Neural progenitor cell (in vitro differentiated cells): ENCODE data around the gene GYPC. TPM values are rescaled to one million over a fixed set of nuclear protein-coding genes. Genes with fewer than 3 reads are reported as not detected.
"Not testable (repeated sequence)": the region's sequence is repeated elsewhere in the genome, so short reads cannot be mapped to it uniquely, and the experiment has no call there.

Experiments used
- DNase-seq: peaks from one replicate; pipeline ENCODE4 v3.0.0-alpha.2; 2016; ENCODE audit warnings: low spot score
- H2AFZ ChIP-seq: fragments of 200-600 bp; sonication (generic); replicated peaks from 2 replicates; pipeline ENCODE4 v1.6.1; 2016; ENCODE audit warnings: antibody characterized with exemption
- H3F3A ChIP-seq: fragments of 200-600 bp; sonication (generic); 2 replicates; pipeline ENCODE4 v1.6.1; 2016; ENCODE audit warnings: antibody characterized with exemption, low read depth
- H3K27ac ChIP-seq: fragments of 200-600 bp; sonication (generic); 2 replicates; pipeline ENCODE4 v1.5.1; 2016; ENCODE audit warnings: mild to moderate bottlenecking
- H3K27me3 ChIP-seq: fragments of 200-600 bp; sonication (generic); 2 replicates; pipeline ENCODE4 v1.6.1; 2016; ENCODE audit warnings: mild to moderate bottlenecking, moderate library complexity
- H3K36me3 ChIP-seq: fragments of 200-600 bp; sonication (generic); 2 replicates; pipeline ENCODE4 v1.5.1; 2016
- H3K4me1 ChIP-seq: fragments of 200-600 bp; sonication (generic); 2 replicates; pipeline ENCODE4 v1.6.1; 2016; ENCODE audit warnings: mixed run types
- H3K4me2 ChIP-seq: fragments of 200-600 bp; sonication (generic); 2 replicates; pipeline ENCODE4 v1.6.1; 2016
- H3K4me3 ChIP-seq: fragments of 200-600 bp; sonication (generic); 2 replicates; pipeline ENCODE4 v1.5.1; 2016
- H3K79me2 ChIP-seq: fragments of 200-600 bp; sonication (generic); 2 replicates; pipeline ENCODE4 v1.6.1; 2016; ENCODE audit warnings: low read depth
- H3K9ac ChIP-seq: fragments of 200-600 bp; sonication (generic); 2 replicates; pipeline ENCODE4 v1.6.1; 2016
- H3K9me3 ChIP-seq: fragments of 200-600 bp; sonication (generic); 2 replicates; pipeline ENCODE4 v1.5.1; 2016; ENCODE audit warnings: low read depth
- H4K20me1 ChIP-seq: fragments of 200-600 bp; sonication (generic); 2 replicates; pipeline ENCODE4 v1.6.1; 2016; ENCODE audit warnings: low read depth
- H3K27ac Mint-ChIP-seq: 3 replicates; pipeline ENCODE4 v1.8.0; 2021; ENCODE audit warnings: mixed read lengths
- H3K27me3 Mint-ChIP-seq: 2 replicates; pipeline ENCODE4 v1.8.0; 2022; ENCODE audit warnings: low read depth, mild to moderate bottlenecking, inconsistent platforms, moderate library complexity, mixed read lengths; ENCODE audit not compliant: insufficient read depth
- H3K36me3 Mint-ChIP-seq: 3 replicates; pipeline ENCODE4 v1.8.0; 2021; ENCODE audit warnings: mixed read lengths
- H3K4me1 Mint-ChIP-seq: 3 replicates; pipeline ENCODE4 v1.8.0; 2021; ENCODE audit warnings: mixed read lengths
- H3K4me3 Mint-ChIP-seq: 3 replicates; pipeline ENCODE4 v1.8.0; 2021; ENCODE audit warnings: mild to moderate bottlenecking, moderate library complexity, mixed read lengths
- H3K9me3 Mint-ChIP-seq: 3 replicates; pipeline ENCODE4 v1.8.0; 2020; ENCODE audit warnings: mixed read lengths
- EZH2 ChIP-seq: fragments of 200-600 bp; sonication (generic); IDR thresholded peaks from 2 replicates; pipeline ENCODE4 v1.6.1; 2017; ENCODE audit warnings: antibody characterized with exemption, mild to moderate bottlenecking, moderate library complexity
- EZH2phosphoT487 ChIP-seq: fragments of 200-600 bp; sonication (generic); IDR thresholded peaks from 2 replicates; pipeline ENCODE4 v1.6.1; 2017; ENCODE audit warnings: antibody characterized with exemption
- total RNA-seq: library from RNA; depleted of rRNA; stranded (reverse); fragments of >200 nt; gene quantifications from 2 replicates; pipeline ENCODE4 v1.2.3, GENCODE V29; 2015; ENCODE audit warnings: low replicate concordance
- TF ChIP-seq, protein P1 (sequence below): fragments of 200-600 bp; sonication (generic); IDR thresholded peaks from 2 replicates; pipeline ENCODE4 v1.5.1; 2017; ENCODE audit warnings: antibody characterized with exemption, mild to moderate bottlenecking

Gene GYPC
- total RNA-seq, 1 donor from 2014 or later, result 3.4 TPM

DNA sequence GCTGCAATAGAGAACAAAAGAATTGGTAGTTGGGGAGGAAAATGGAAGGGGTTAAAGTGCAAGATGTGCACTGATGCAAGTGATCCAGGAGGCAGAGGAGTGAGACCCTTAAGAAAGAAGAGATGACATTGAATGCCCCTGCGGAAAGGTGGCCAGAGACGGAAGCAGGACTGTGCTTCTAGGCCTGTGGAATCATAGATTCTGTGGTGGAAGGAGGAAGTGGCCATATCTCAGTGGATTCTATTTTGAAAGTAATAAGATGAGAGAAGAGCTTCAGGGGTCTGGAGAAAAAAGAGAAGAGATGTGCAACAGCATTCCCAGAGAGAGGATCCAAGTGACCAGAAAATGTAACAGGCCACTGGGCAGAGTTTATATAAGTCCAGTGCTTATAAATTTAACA is 18.6 kb upstream of the GYPC start:
- no peaks in the 10 kb centered on the region for H3K36me3 Mint-ChIP-seq
- H3K27me3 Mint-ChIP-seq, result peaks cover 6% of the 10 kb centered on the region
- Histone ChIP-seq H3K79me2 (no peaks in the 10 kb centered on the region), H2AFZ (no peak overlapping the region), H3K4me2 (no peak overlapping the region), H3K9ac (no peak overlapping the region), H3K4me3 (no peak overlapping the region), H3K4me1 (no peaks in the 10 kb centered on the region), H3K27me3 (no peaks in the 10 kb centered on the region), H3K36me3 (no peaks in the 10 kb centered on the region), H4K20me1 (no peaks in the 10 kb centered on the region), H3K9me3 (no peaks in the 10 kb centered on the region), H3F3A (no peaks in the 10 kb centered on the region), H3K27ac (no peak overlapping the region)
- TF ChIP-seq, protein P1, sequence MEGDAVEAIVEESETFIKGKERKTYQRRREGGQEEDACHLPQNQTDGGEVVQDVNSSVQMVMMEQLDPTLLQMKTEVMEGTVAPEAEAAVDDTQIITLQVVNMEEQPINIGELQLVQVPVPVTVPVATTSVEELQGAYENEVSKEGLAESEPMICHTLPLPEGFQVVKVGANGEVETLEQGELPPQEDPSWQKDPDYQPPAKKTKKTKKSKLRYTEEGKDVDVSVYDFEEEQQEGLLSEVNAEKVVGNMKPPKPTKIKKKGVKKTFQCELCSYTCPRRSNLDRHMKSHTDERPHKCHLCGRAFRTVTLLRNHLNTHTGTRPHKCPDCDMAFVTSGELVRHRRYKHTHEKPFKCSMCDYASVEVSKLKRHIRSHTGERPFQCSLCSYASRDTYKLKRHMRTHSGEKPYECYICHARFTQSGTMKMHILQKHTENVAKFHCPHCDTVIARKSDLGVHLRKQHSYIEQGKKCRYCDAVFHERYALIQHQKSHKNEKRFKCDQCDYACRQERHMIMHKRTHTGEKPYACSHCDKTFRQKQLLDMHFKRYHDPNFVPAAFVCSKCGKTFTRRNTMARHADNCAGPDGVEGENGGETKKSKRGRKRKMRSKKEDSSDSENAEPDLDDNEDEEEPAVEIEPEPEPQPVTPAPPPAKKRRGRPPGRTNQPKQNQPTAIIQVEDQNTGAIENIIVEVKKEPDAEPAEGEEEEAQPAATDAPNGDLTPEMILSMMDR, result no peak
- TF ChIP-seq EZH2phosphoT487 (no peak), EZH2 (no peak)
- H3K9me3 Mint-ChIP-seq, result no peaks in the 10 kb centered on the region
- no peak overlapping the region for H3K4me3 Mint-ChIP-seq
- no peak for DNase-seq
- no peak overlapping the region for H3K27ac Mint-ChIP-seq
- peaks cover under 1% of the 10 kb centered on the region for H3K4me1 Mint-ChIP-seq

DNA sequence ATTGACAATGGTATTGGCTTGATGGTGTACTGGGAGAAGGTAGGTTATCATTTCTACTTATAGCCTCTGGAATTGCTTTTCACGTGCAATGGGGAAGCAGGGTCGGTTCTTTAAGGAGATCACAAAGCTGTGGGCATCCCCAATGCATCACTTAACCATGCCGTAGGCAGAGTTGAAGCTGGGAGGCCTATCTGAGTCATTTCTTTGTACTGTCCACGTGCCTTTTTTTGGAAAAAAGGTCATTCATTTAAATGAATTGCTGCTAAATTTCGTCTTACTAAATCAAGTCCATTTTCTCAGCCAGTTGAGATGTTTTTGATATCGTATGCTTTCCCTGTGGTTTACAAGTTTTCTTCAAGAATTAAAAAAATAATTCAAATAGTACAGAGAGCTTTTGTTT is 17.2 kb upstream of the GYPC start:
- Histone ChIP-seq H3K4me1 (peaks cover 7% of the 10 kb centered on the region), H3K27me3 (no peaks in the 10 kb centered on the region), H3K36me3 (no peaks in the 10 kb centered on the region), H3K79me2 (no peaks in the 10 kb centered on the region), H3K9me3 (no peaks in the 10 kb centered on the region), H2AFZ (no peak overlapping the region), H3K4me3 (no peak overlapping the region), H4K20me1 (no peaks in the 10 kb centered on the region), H3K9ac (no peak overlapping the region), H3F3A (no peaks in the 10 kb centered on the region), H3K4me2 (no peak overlapping the region), H3K27ac (no peak overlapping the region)
- Mint-ChIP-seq H3K27ac (no peak overlapping the region), H3K4me3 (no peak overlapping the region), H3K4me1 (peaks cover 11% of the 10 kb centered on the region), H3K27me3 (peaks cover 6% of the 10 kb centered on the region), H3K36me3 (no peaks in the 10 kb centered on the region), H3K9me3 (no peaks in the 10 kb centered on the region)
- no peak for DNase-seq
- TF ChIP-seq EZH2phosphoT487 (no peak), EZH2 (no peak)
- TF ChIP-seq, protein P1, result no peak

DNA sequence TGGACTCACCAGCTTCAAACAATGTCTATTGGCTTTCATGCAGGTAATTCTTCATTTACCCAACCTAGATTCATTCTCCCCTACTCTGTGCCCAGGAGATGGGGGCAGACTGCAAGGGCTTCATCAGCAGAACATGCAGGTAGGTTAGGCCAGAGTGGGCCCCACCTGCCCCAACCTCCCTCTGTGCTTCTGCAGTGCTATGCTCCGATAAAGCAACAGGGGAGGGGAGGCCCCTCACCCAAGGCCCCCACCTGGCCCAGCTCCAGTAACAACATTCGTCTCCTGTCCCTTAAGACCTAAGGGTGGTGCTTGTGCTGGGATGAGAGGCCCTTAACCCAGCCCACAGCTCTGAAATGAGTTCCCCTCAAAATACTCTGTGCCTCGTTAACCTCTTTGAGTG is 16.7 kb upstream of the GYPC start:
- no peaks in the 10 kb centered on the region for H3K36me3 Mint-ChIP-seq
- no peaks in the 10 kb centered on the region for H3K79me2 ChIP-seq
- no peak overlapping the region for H2AFZ ChIP-seq
- H3F3A ChIP-seq, result no peaks in the 10 kb centered on the region
- H3K4me3 Mint-ChIP-seq, result no peak overlapping the region
- H3K27ac ChIP-seq, result no peak overlapping the region
- no peaks in the 10 kb centered on the region for H3K9me3 ChIP-seq
- no peak overlapping the region for H3K4me2 ChIP-seq
- H3K27me3 ChIP-seq, result no peaks in the 10 kb centered on the region
- H3K4me1 ChIP-seq, result peaks cover 7% of the 10 kb centered on the region
- H3K36me3 ChIP-seq, result no peaks in the 10 kb centered on the region
- H4K20me1 ChIP-seq, result no peaks in the 10 kb centered on the region
- no peak overlapping the region for H3K4me3 ChIP-seq
- no peak for DNase-seq
- H3K27ac Mint-ChIP-seq, result no peak overlapping the region
- peaks cover 13% of the 10 kb centered on the region for H3K4me1 Mint-ChIP-seq
- H3K9me3 Mint-ChIP-seq, result no peaks in the 10 kb centered on the region
- H3K9ac ChIP-seq, result no peak overlapping the region
- peaks cover 6% of the 10 kb centered on the region for H3K27me3 Mint-ChIP-seq
- TF ChIP-seq, protein P1, result no peak
- TF ChIP-seq EZH2phosphoT487 (no peak), EZH2 (no peak)

DNA sequence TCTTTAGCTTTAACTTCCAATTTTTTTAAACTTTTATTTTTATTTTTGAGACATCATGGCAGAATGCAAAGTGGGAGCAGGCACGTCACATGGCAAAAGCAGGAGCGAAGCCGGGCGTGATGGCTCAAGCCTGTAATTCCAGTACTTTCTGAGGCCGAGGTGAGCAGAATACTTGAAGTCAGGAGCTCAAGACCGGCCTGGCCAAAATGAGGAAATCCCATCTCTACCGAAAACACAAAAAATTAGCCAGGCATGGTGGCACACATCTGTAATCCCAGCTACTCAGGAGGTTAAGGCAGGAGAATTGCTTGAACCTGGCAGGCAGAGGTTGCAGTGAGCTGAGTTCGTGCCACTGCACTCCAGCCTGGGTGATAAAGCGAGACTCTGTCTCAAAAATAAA is 14.7 kb upstream of the GYPC start:
- not testable (repeated sequence) for H3K9me3 ChIP-seq, H3K79me2 ChIP-seq, H3K4me3 ChIP-seq, H2AFZ ChIP-seq, H3K4me1 ChIP-seq, H3K9me3 Mint-ChIP-seq, H3K27ac Mint-ChIP-seq, H4K20me1 ChIP-seq, H3F3A ChIP-seq, H3K27me3 Mint-ChIP-seq, H3K4me3 Mint-ChIP-seq, H3K9ac ChIP-seq, H3K36me3 ChIP-seq, H3K27ac ChIP-seq, H3K36me3 Mint-ChIP-seq, H3K27me3 ChIP-seq, H3K4me2 ChIP-seq, DNase-seq
- H3K4me1 Mint-ChIP-seq, result peaks cover 17% of the 10 kb centered on the region
